LNCaP clone FGC (cell line): ENCODE data around the gene IER2.
"Not testable (repeated sequence)": the region's sequence is repeated elsewhere in the genome, so short reads cannot be mapped to it uniquely, and the experiment has no call there.

ENCODE experiments used
- DNase-seq: peaks from one replicate; pipeline ENCODE4 v3.0.0-alpha.2; 2011; ENCODE audit warnings: low read depth
- H3K4me3 ChIP-seq: 2 replicates; pipeline ENCODE4 v1.5.1; 2011; ENCODE audit warnings: mild to moderate bottlenecking, low read depth, low read length, control low read depth
- TF ChIP-seq, protein P1 (sequence below): IDR thresholded peaks from 2 replicates; pipeline ENCODE4 v1.5.1; 2012; ENCODE audit warnings: mild to moderate bottlenecking; ENCODE audit not compliant: control insufficient read depth, insufficient read depth; ENCODE audit errors: extremely low read depth

IER2 gene

DNA sequence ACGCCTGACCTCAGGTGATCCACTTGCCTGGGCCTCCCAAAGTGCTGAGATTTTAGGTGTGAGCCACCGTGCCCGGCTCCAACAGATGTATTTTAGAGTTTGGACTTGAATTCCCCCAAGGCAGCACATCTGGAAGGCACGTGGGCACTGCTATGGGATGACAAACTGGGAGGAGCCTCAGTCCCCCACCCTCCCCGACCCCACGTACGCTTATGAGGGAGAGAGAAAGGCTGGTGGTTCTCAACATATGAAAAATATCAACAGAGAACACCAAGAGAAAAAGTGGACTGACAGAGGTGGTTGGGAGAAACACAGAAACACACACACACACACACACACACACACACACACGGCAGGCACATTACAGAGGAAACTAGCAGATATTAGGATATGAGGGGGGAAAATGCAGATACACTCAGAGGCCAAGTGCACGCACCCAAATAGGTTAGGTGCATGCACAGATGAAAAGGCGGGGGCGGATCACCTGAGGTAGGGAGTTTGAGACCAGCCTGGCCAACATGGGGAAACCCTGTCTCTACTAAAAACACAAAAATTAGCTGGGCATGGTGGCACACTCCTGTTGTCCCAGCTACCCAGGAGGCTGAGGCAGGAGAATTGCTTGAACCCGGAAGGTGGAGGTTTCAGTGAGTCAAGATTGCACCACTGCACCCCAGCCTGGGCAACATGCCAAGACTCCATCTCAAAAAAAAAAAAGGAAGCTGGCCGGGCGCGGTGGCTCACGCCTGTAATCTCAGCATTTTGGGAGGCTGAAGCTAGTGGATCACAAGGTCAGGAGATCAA lies 3.2 kb upstream of the IER2 start:
- H3K4me3 ChIP-seq, result no peak overlapping the region
- TF ChIP-seq, protein P1, sequence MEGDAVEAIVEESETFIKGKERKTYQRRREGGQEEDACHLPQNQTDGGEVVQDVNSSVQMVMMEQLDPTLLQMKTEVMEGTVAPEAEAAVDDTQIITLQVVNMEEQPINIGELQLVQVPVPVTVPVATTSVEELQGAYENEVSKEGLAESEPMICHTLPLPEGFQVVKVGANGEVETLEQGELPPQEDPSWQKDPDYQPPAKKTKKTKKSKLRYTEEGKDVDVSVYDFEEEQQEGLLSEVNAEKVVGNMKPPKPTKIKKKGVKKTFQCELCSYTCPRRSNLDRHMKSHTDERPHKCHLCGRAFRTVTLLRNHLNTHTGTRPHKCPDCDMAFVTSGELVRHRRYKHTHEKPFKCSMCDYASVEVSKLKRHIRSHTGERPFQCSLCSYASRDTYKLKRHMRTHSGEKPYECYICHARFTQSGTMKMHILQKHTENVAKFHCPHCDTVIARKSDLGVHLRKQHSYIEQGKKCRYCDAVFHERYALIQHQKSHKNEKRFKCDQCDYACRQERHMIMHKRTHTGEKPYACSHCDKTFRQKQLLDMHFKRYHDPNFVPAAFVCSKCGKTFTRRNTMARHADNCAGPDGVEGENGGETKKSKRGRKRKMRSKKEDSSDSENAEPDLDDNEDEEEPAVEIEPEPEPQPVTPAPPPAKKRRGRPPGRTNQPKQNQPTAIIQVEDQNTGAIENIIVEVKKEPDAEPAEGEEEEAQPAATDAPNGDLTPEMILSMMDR, result no peak
- DNase-seq, result no peak

DNA sequence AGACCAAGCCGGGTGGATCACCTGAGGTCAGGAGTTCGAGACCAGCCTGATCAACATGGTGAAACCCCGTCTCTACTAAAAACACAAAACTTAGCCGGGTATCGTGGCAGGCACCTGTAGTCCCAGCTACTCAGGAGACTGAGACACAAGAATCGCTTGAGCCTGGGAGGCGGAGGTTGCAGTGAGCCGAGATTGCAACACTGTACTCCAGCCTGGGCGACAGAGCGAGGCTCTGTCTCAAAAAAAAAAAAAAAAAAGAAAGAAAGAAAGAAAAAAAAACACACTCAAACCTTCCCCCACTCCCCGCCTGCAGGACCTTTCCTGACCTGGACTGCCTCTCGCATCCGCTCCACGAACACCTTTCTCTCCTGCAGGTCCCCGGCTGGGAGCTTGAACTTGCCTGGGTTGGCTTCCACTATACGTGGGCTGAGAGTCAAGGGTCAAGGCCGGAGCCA lies 1.0 kb upstream of the IER2 start:
- H3K4me3 ChIP-seq, result peak overlapping the region; percentile 84
- not testable (repeated sequence) for DNase-seq

DNA sequence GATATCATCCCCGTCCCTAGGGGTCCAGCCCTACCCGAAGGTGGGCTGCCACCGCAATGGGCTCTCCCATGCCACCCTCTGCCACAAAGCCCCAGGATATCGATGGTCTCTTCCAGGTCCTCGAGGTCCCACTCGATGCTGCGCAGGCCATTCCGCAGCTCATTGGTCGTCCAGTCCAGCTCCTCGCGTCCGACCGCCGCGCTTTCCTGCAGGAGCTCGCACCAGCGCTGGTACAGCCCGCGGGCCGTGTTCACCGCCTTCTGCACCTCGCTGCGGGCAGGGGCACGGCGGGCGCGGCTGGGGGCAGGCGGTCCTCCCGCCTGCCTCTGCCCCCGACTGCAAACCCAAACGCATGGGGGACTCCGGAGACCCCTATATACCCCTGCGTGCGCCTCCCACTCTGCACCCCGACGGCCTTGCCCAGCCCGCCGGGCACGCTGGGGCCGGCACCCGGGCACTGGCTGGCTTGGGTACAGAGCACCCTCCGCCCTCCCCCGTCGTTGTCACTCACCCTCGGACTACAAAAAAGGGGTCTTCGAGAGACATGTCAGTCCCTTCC lies 504 bp upstream of the IER2 start:
- TF ChIP-seq, protein P1, result no peak
- H3K4me3 ChIP-seq, result peak overlapping the region; percentile 84
- DNase-seq, result no peak

DNA sequence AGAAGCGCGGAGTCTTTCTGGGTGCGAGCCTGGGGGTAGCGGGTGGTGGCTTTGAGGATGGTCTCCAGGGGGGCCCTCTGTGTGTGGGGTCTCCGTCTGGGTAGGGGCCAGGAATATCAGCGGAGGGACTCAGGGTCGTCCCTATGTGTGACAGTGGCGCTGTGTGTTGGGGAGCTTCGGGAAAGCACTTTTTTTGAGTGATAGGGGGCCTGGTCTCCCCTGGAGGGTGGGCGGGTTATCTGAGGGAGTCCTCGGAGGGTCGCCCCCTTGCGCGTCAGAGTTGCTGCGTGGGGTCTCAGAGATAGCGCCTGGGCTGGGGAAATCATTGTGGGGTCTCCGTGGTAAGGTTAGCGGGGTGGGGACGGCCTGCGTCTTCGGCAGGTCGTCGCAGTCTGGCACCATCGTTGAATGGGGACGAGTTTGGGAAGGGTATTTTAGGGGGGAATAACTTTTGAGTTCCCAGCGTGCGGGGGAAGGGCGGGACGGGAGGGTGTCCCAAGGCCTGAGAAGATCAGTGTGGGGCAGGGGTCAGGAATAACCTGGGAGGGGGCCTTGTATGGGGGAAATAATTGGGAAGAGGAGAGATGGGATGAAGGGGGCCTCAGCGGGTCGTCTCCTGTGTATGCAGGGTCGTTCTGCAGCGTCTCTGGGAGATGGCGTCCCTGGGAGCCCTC lies 857 bp downstream of the IER2 start:
- DNase-seq, result no peak

DNA sequence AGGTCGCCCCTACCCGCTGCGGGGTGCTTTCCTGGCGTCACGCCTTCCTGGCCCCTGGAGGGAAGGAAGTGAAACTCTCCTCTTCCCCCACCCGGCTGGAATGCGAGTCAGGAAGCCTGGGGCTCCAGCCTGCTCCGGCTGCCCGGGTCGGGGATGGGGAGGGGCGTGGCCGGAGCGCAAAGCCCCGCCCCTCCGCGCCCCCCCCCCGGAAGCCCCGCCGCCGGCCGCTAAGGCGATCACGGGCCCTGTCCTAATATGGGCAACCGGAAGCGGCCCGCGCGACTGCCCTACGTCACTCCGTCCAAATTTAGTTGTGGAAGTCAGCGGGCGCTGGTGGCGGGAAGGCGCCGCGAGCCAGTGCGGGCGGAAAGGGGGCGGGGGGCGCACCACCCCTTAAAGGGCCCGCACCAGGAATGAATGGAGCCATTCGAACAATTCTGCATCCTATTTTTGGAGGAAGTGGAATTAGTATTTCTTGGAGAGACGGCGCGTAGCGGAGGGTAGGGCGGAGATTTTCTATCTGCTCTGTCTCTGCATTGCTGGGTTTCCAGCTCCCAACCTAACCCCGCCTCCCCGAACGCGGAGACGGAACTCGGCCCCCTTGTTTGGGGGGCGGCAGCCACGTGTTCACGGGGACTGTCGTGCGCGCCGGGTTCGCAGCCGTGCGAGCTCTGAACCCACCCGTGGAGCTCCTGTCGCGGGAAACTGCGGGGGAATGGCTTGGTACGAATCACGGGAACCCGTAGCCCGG lies 1.6 kb downstream of the IER2 start:
- TF ChIP-seq, protein P1, result no peak
- peak overlapping the region; percentile 84 for H3K4me3 ChIP-seq
- DNase-seq, result peak; percentile 86

More for the DNA sequence above, 857 bp downstream of the IER2 start:
- TF ChIP-seq, protein P1, result no peak
- H3K4me3 ChIP-seq, result peak overlapping the region; percentile 84

DNA sequence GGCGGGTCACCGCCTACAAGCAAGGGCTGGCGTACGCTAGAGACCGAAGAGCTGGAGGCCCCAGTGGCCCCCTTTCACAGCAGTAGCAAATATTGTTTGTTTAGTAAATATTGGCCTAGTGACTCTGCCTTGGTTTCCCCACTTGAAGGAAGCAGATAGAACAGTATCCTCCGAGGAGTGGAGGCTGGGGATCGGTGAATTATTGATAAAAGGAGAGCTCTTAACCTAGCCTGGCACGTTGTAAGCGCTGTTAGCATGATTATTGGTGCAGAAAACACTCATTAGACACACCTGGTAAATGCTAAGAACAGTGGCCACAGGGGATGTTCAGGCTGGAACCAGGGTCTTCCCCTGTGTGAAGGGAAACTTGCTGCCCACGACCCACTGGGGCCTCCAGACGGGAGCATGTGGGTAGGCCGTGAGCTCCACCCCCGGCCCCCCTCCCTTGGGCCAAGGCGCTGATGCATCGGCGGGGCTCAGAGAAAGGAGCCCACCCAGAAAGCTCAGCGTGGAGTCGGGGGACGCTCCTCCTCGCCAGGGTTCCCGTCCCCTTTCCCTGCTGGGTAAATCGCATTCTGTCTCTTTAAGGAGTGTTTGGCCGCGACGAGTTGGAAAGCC lies 2.3 kb downstream of the IER2 start:
- H3K4me3 ChIP-seq, result peak overlapping the region; percentile 84
- no peak for DNase-seq
- TF ChIP-seq, protein P1, result no peak
